Sciatic nerve (tissue), 2 donors: ENCODE measurements around the gene TENM3. TPM values are rescaled to one million over a fixed set of nuclear protein-coding genes. Genes with fewer than 3 reads are reported as not detected.
"Not testable (repeated sequence)": the region's sequence is repeated elsewhere in the genome, so short reads cannot be mapped to it uniquely, and the experiment has no call there.

Experiments
- ATAC-seq: fragments of 200-7000 bp; cut with Tn5 transposase; one replicate; pipeline ENCODE4 v1.9.1; 2020; ENCODE audit warnings: mild to moderate bottlenecking, moderate library complexity
- DNase-seq: peaks from one replicate; pipeline ENCODE4 v3.0.0-alpha.2; 2020; ENCODE audit warnings: low spot score
- intact Hi-C: fragments of 100-400 bp; cut with DNase I; formaldehyde crosslinking; loops from one replicate; pipeline ENCODE4 v1.14.2; 2022
- total RNA-seq: library from RNA; stranded (reverse); fragmentation: NEBNext Ultra II Directional; extraction: Animal tissue kit (Norgen Biotek cat#: 25700); gene quantifications from one replicate; pipeline ENCODE4 v1.2.1, GENCODE V29; 2021
- donor health status: DM: no; HTN: no; CAD: no.
- donor health status: DM: no; HTN: no; CAD: no.

Gene TENM3
- 38.2 TPM for total RNA-seq

DNA sequence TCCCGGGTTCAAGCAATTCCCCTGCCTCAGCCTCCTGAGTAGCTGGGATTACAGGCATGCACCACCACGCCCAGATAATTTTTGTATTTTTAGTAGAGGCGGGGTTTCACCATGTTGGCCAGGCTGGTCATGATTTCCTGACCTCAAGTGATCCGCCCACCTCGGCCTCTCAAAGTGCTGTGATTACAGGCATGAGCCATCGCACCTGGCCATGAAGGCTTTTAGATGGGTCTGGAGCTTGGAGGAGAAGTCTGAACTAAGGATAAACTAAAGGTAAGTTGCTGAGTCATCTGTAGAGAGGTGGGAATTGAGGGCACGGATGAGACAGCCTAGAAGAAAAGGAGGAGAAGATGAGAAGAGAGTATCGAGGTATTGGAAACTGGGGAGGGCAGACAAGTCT lies at the start of gene TENM3:
TSS of gene TENM3 (plus strand) at position 199 of the 400 bp plus-strand sequence. CDS start 80,619 bp downstream, outside the sequence.
- intact Hi-C loops, ATAC-seq, DNase-seq: not testable (repeated sequence)

GRCh38 chr4:182194091-182194824 lies 48.9 kb upstream of the TENM3 start:
- intact Hi-C loops: no loop called here
- DNase-seq (no peak), ATAC-seq (no peak)

DNA sequence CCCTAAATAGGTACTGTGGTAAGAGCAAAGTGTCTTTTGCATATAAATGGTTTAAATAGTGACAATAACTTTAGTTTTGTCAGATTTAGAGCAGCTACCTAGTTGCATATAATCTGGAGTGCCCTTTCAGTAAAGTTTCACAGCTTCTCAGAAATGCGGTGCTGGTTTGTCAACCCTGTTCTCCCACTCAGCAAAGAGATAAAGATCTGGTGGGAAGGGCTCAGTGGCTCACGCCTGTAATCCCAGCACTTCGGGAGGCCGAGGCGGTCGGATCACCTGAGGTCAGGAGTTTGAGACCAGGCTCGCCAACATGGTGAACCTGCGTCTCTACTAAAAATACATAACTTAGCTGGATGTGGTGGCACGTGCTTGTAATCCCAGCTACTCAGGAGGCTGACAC lies 45.6 kb upstream of the TENM3 start:
- DNase-seq (no peak), ATAC-seq (no peak)
- intact Hi-C loops: no loop called here

DNA sequence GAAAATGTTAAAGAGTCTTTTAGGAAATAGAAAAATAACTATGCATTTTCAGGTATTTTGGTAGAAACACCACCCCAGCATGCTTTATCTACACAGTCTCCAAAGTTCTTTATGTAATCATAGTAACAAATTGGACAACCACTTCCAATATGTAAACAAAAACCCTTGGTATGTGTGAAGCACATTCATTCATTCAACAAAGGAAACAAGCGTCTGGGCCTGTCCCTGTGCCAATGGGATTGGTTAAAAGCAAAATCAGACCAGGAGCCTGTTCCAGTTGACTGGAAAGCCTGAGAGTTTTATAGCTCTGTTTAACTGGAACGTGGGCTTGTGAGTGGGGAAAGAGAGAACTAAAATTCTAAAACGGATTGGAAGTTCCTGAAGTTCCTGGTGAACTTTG lies 41.3 kb upstream of the TENM3 start:
- ATAC-seq (no peak), DNase-seq (no peak)
- intact Hi-C loops: no loop called here

DNA sequence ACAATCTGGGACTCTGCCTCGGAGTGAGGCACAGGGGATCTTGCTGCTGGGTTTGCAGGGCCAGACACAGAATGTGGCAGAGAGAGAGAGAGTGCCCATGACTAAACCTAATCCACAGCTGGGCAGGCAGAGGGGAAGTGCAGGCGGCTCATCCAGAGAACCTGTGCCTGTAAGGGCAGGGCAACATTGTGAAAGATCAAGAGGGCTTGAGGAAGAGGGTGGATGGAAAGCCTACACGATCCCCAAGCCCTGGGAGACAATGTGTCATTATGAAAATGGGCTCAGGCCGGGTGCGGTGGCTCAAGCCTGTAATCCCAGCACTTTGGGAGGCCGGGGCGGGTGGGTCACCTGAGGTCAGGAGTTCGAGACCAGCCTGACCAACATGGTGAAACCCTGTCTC lies 40.6 kb upstream of the TENM3 start:
- intact Hi-C loops: no loop called here
- ATAC-seq (no peak), DNase-seq (no peak)

GRCh38 chr4:182203872-182204411 lies 39.3 kb upstream of the TENM3 start:
- intact Hi-C loops: no loop called here
- ATAC-seq (no peak), DNase-seq (no peak)

- no peak for DNase-seq
- intact Hi-C loops: no loop called here
- ATAC-seq: no peak
Observed at GRCh38 chr4:182205306-182205705, 37.9 kb upstream of the TENM3 start.

- no peak for ATAC-seq
- intact Hi-C loops: no loop called here
- DNase-seq: no peak
Observed at GRCh38 chr4:182206266-182206665, 36.9 kb upstream of the TENM3 start.

GRCh38 chr4:182206916-182207315 lies 36.3 kb upstream of the TENM3 start:
- intact Hi-C loops: no loop called here
- no peak for ATAC-seq

GRCh38 chr4:182207830-182208396 lies 35.3 kb upstream of the TENM3 start:
- intact Hi-C loops: no loop called here
- peak; percentile 57 for ATAC-seq
- DNase-seq: no peak

More at GRCh38 chr4:182206916-182207315, 36.3 kb upstream of the TENM3 start:
- no peak for DNase-seq

DNA sequence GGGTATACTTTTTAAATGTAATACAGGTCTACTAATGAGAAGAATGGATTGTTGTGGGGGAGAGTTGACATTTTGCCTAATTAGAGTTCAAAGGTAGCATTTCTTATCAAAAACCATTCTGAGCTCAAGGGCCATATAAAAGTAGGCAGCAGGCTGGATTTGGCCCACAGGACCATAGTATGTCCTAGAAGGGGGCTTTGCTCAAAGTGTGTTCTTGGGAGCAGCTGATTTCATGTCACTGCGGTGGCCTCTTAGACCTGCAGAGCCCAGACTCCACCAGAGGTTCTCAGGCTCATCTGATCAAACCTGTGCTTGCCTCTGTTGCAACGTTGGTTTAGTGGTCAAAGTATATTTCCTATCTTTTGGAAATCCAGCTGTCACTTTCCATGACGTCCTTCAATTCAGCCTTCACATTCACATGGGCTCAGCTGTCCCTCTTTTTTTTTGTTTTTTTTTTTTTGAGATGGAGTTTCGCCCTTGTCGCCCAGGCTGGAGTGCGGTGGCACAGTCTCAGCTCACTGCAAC lies 34.6 kb upstream of the TENM3 start:
- ATAC-seq (peak; percentile 17), DNase-seq (no peak)
- intact Hi-C loops: no loop called here

DNA sequence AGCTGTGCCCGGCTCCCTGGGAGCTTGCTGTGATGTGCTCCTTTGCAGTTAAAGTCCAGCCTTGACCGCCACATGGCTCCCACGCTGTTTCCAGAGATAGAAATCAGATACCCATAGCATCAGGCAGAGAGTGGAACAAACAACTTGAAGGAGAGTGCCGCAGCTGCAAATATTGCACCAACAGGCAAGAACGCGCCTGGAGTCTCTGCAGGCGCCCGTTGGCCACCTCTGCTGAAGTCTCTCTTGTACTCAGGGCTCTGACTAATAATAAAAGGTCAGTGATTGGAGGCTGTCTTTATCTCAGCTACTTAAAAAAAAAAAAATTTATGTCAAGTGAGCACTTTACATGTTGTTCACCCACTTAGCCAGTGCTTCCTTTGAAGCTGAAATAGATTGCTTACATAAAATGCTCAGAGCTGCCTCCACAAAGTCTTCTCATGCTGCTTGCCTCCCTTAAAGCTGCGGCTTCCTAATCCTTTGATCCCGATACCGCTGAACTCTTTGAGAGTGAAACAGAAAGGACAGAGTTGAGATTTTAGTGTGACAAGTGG lies 30.9 kb upstream of the TENM3 start:
- ATAC-seq: no peak
- intact Hi-C loops: loop anchor here (5.0 kb wide), 1 partner anchor 1340 kb away; no protein-coding TSS in a partner anchor
- no peak for DNase-seq

DNA sequence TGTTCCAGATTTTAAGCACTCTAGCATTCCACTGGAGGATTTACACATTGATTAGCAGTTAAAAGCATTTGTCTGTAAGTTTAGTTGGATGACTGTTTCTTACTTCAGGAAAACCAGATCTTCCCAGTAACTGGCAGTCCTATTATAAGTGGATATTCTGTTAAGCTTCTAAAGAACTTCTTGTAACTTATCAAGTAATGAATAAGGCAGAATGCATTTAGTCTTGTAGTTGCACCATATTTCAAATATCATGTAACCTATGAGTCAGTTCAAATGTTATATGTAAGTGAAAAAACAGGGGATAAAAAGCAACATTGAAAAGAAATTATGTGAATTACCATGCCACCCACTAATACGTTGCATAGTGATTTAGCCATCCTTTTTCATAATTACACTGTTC lies 30.2 kb upstream of the TENM3 start:
- no peak for ATAC-seq
- no peak for DNase-seq
- intact Hi-C loops: loop anchor here (5.0 kb wide), 1 partner anchor 1339 kb away; no protein-coding TSS in a partner anchor

DNA sequence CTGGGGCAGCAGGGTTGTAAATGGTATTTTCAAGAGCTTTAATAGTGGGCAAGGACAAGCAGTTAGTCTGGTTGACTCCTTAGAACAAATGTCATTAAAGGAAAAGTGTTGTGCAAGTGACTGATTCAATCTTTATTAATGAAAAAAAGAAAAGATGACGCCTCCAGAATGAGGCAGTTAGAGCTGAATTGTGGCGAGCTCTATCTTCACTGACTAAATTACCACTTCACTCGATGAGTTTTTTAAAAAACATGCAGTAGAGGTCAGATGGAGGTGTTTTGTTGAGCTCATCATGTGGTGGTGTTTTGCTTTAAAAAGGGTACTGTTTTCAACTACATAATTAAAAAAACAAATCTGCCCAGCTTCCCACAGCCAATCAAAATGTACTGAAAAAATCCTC lies 28.1 kb upstream of the TENM3 start:
- no peak for DNase-seq
- ATAC-seq: no peak
- intact Hi-C loops: no loop called here

- ATAC-seq: no peak
- intact Hi-C loops: no loop called here
- no peak for DNase-seq
Observed at GRCh38 chr4:182216005-182216404, 27.2 kb upstream of the TENM3 start.

DNA sequence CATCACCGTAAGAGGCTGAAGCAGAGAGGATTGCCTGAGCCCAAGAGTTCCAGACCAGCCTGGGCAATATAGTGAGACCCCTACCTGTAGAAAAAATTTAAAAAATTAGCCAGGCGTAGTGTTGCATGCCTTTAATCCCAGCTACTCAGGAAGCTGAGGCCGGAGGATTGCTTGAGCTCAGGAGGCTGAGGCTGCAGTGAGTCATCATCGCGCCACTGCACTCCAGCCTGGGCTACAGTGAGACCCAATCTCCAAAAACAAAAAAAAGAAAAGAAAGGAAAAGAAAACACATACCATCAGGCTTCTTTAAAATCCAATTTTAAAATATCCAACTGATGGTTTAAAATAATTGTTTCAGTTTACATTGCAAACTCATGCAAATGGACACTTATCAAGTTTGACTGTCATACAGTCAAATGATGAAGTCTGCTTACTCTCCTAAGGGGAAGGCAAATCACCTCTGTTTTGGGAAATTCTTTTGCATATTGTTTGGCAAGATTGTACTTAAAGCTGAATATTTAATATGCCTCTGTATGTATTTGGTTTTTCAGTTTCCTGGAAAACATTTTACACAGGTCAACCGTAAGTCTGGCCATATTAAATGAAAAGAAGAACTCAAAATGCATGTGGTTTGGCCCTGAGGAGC lies 23.7 kb upstream of the TENM3 start:
- ATAC-seq (no peak), DNase-seq (no peak)
- intact Hi-C loops: no loop called here

DNA sequence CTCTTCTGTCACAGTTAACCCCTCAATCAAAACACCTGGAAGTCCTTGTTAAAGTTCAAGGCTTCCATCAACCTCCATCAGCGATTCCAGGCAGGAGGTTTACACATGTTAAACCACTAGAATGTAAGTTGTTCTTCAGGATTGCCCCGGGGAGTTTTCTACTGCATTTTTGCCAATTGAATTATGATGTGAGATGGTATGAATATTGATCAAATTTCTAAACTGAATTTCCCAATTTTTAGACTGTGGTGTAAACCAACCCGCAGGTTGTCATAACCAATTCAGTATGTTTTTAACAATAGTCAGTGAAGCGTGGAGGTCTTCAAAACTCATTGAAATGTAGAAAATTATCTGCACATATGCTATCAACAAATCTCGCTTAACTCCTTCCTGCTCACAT lies 21.2 kb upstream of the TENM3 start:
- no peak for ATAC-seq
- intact Hi-C loops: no loop called here
- DNase-seq: no peak

DNA sequence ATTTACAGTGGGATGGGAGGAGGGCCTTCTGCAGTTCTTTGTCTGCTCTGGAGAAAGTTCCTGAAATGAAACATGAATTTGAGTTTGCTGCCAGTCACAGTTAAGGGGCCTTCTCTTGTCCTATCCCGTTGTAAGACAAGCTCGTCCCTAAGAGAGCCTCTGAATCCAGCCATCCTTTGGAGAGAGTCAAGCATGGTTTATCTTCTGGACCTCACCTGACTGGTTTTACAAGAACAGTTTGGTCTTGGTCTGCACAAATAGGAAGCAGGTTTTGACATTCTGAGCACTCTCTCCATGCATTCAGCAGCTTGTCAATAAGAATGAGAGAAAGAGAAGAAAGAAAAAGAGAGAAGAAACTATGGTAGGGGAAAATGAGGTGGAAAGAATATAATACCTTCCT lies 20.4 kb upstream of the TENM3 start:
- intact Hi-C loops: no loop called here

DNA sequence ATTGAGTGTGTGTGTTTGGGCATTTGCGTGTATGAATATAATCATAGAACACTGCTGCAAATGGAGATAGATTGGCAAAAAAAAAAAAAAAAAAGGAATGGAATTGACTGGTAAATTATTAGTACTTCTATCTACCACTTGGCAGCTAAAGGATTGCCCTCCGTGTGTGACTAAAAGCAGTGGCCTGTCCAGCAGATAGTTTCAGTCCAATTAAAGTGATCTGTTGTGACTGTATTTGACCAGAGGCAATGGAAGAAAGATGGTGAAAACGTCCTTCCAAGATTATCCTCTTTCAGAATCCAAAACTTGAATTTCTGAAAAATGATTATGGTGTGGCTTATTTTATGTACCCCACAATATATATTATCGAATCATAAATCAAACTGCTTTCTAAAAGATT lies 19.5 kb upstream of the TENM3 start:
- intact Hi-C loops: no loop called here
- DNase-seq (no peak), ATAC-seq (no peak)

More for the DNA sequence above, 20.4 kb upstream of the TENM3 start:
- DNase-seq (no peak), ATAC-seq (no peak)
